Large intestine (tissue), 1 donor: ENCODE data around the gene APLNR. TPM values are rescaled to one million over a fixed set of nuclear protein-coding genes. Genes with fewer than 3 reads are reported as not detected.

ENCODE experiments used
- polyA plus RNA-seq: library from polyadenylated mRNA; unstranded; fragments of 120-200 nt; gene quantifications from one replicate; pipeline ENCODE4 v1.2.1, GENCODE V29; 2013

The APLNR gene
- polyA plus RNA-seq, 1 donor = 22.8 TPM

Other genes with a start within 250 kb of the APLNR start
- gene OR5AK2, start 248.3 kb downstream of the APLNR start, polyA plus RNA-seq = 0.12 TPM
- 2.5 TPM for gene LRRC55, start 55.3 kb downstream of the APLNR start, polyA plus RNA-seq
- gene TNKS1BP1, start 87.7 kb upstream of the APLNR start, polyA plus RNA-seq = 103 TPM
- 94.7 TPM for gene SSRP1, start 98.6 kb upstream of the APLNR start, polyA plus RNA-seq
- gene P2RX3, start 101.1 kb upstream of the APLNR start, polyA plus RNA-seq = 2.1 TPM
- 0.07 TPM for gene PRG3, start 143.9 kb upstream of the APLNR start, polyA plus RNA-seq
- 0.24 TPM for gene PRG2, start 153.4 kb upstream of the APLNR start, polyA plus RNA-seq
- gene SLC43A3, start 189.9 kb upstream of the APLNR start, polyA plus RNA-seq = 13.4 TPM
- 0.60 TPM for gene RTN4RL2, start 223.3 kb upstream of the APLNR start, polyA plus RNA-seq